Ascending aorta (tissue), 2 donors: Measurements from ENCODE around the gene UST. TPM values are rescaled to one million over a fixed set of nuclear protein-coding genes. Genes with fewer than 3 reads are reported as not detected.

ENCODE experiments used
- DNase-seq, 2 donors: peaks; one replicate each; pipeline ENCODE4 v3.0.0-alpha.2; 2019; ENCODE audit warnings: low spot score in 2 of 2
- H3K27ac ChIP-seq, 2 donors: fragments of 200-600 bp; sonication (generic); one replicate each; pipeline ENCODE4 v1.5.1; 2016 to 2017; ENCODE audit warnings: mild to moderate bottlenecking in 1 of 2
- H3K27me3 ChIP-seq: fragments of 200-600 bp; sonication (generic); one replicate; pipeline ENCODE4 v1.5.1; 2017
- H3K36me3 ChIP-seq, 2 donors: fragments of 200-600 bp; sonication (generic); one replicate each; pipeline ENCODE4 v1.5.1; 2016
- H3K4me1 ChIP-seq, 2 donors: fragments of 200-600 bp; sonication (generic); one replicate each; pipeline ENCODE4 v1.5.1; 2016 to 2017; ENCODE audit warnings: mild to moderate bottlenecking in 1 of 2
- H3K4me3 ChIP-seq, 2 donors: fragments of 200-600 bp; sonication (generic); one replicate each; pipeline ENCODE4 v1.5.1; 2016 to 2017; ENCODE audit warnings: mild to moderate bottlenecking in 1 of 2
- H3K9me3 ChIP-seq, 2 donors: fragments of 200-600 bp; sonication (generic); one replicate each; pipeline ENCODE4 v1.5.1; 2016
- CTCF ChIP-seq, 3 experiments: fragments of 200-600 bp in 2 of 3; fragments of 450-650 bp in 1 of 3; sonication (generic) in 2 of 3; IDR thresholded peaks; one replicate each; pipeline ENCODE4 v1.5.1; 2016 to 2019; ENCODE audit warnings: antibody characterized with exemption in 3 of 3, mild to moderate bottlenecking in 1 of 3, moderate library complexity in 1 of 3
- intact Hi-C: fragments of 100-400 bp; cut with DNase I; formaldehyde crosslinking; loops from one replicate; pipeline ENCODE4 v1.15.1; 2023
- total RNA-seq: library from RNA; depleted of rRNA; stranded (reverse); fragments of >200 nt; gene quantifications from one replicate; pipeline ENCODE4 v1.1.0, GENCODE V29; 2016

The UST gene
- total RNA-seq, 1 donor from 2014 or later = 27.0 TPM

GRCh38 chr6:148828047-148828446, 81.2 kb downstream of the UST start:
- H3K36me3 ChIP-seq = no peaks in the 10 kb centered on the region
- H3K4me1 ChIP-seq = peaks cover 0 to 8% of the 10 kb centered on the region in 2 donors
- no peaks in the 10 kb centered on the region for H3K9me3 ChIP-seq
- TF ChIP-seq CTCF (IDR thresholded peaks at IDR 0.05) = no peak
- no peaks in the 10 kb centered on the region for H3K27me3 ChIP-seq
- no peak overlapping the region for H3K27ac ChIP-seq
- no peak for DNase-seq
- intact Hi-C loops = no loop called here
- no peak overlapping the region for H3K4me3 ChIP-seq

GRCh38 chr6:148829415-148830101, 82.7 kb downstream of the UST start:
- intact Hi-C loops = no loop called here
- no peaks in the 10 kb centered on the region for H3K9me3 ChIP-seq
- TF ChIP-seq CTCF (IDR thresholded peaks at IDR 0.05) = no peak
- H3K27ac ChIP-seq = no peak overlapping the region
- H3K4me1 ChIP-seq = peaks cover 0 to 8% of the 10 kb centered on the region in 2 donors
- H3K27me3 ChIP-seq = no peaks in the 10 kb centered on the region
- DNase-seq = no peak
- H3K4me3 ChIP-seq = no peak overlapping the region
- no peaks in the 10 kb centered on the region for H3K36me3 ChIP-seq

DNA sequence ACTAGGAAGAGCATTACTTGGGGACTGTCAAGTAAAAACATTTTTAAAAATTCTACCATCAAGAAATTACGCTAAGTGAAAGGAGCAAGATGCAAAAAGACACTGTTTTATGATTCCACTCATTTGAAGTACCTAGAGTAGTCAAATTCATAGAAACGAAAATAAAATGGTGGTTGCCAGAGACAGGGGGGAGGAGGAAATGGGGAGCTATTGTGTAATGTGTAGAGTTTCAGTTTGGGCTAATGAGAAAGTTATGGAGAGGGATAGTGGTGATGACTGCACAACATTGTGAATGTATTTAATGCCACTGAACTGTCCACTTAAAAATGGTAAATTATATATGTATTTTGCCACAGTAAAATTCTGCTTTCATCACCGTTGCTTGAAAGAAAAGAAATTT, 83.8 kb downstream of the UST start:
- Histone ChIP-seq H3K27me3 (no peaks in the 10 kb centered on the region), H3K36me3 (no peaks in the 10 kb centered on the region), H3K9me3 (no peaks in the 10 kb centered on the region), H3K27ac (no peak overlapping the region), H3K4me1 (peaks cover 0 to 8% of the 10 kb centered on the region in 2 donors), H3K4me3 (no peak overlapping the region)
- no peak for TF ChIP-seq CTCF (IDR thresholded peaks at IDR 0.05)
- intact Hi-C loops = no loop called here
- no peak for DNase-seq

GRCh38 chr6:148831064-148831463, 84.2 kb downstream of the UST start:
- TF ChIP-seq CTCF (IDR thresholded peaks at IDR 0.05) = no peak
- Histone ChIP-seq H3K4me1 (peaks cover 0 to 8% of the 10 kb centered on the region in 2 donors), H3K27me3 (no peaks in the 10 kb centered on the region), H3K36me3 (no peaks in the 10 kb centered on the region), H3K4me3 (no peak overlapping the region), H3K9me3 (no peaks in the 10 kb centered on the region), H3K27ac (no peak overlapping the region)
- intact Hi-C loops = no loop called here
- no peak for DNase-seq

- H3K36me3 ChIP-seq = no peaks in the 10 kb centered on the region
- peaks cover 0 to 8% of the 10 kb centered on the region in 2 donors for H3K4me1 ChIP-seq
- no peak for DNase-seq
- no peaks in the 10 kb centered on the region for H3K27me3 ChIP-seq
- H3K9me3 ChIP-seq = no peaks in the 10 kb centered on the region
- no peak for TF ChIP-seq CTCF (IDR thresholded peaks at IDR 0.05)
- intact Hi-C loops = no loop called here
- H3K27ac ChIP-seq = no peak overlapping the region
- H3K4me3 ChIP-seq = no peak overlapping the region
Measured at GRCh38 chr6:148831531-148831930, 84.7 kb downstream of the UST start.
